NT2/D1 (cell line): ENCODE measurements around the gene GGA3.

ENCODE experiments used
- DNase-seq: peaks from one replicate; pipeline ENCODE4 v3.0.0-alpha.2; 2011; ENCODE audit warnings: low read depth, low spot score
- H3K27me3 ChIP-seq: 2 replicates; pipeline ENCODE4 v1.6.0; 2011; ENCODE audit warnings: mild to moderate bottlenecking; ENCODE audit not compliant: insufficient read length, insufficient read depth
- H3K36me3 ChIP-seq: 2 replicates; pipeline ENCODE4 v1.6.1; 2011; ENCODE audit warnings: mild to moderate bottlenecking, low read length, mixed read lengths; ENCODE audit not compliant: insufficient read depth, insufficient read length
- H3K4me1 ChIP-seq: 2 replicates; pipeline ENCODE4 v1.5.1; 2011; ENCODE audit not compliant: insufficient read depth, insufficient read length
- H3K4me3 ChIP-seq: 2 replicates; pipeline ENCODE4 v1.5.1; 2011; ENCODE audit warnings: low read depth; ENCODE audit not compliant: insufficient read length
- H3K9ac ChIP-seq: 2 replicates; pipeline ENCODE4 v1.6.0; 2011; ENCODE audit warnings: low read depth; ENCODE audit not compliant: insufficient read length
- H3K9me3 ChIP-seq: 2 replicates; pipeline ENCODE4 v1.5.1; 2011; ENCODE audit warnings: mild to moderate bottlenecking, low read length; ENCODE audit not compliant: insufficient read depth
- SUZ12 ChIP-seq: IDR thresholded peaks from 2 replicates; pipeline ENCODE4 v1.6.1; 2011; ENCODE audit not compliant: insufficient read length, insufficient read depth; ENCODE audit errors: extremely low read depth
- YY1 ChIP-seq: IDR thresholded peaks from 2 replicates; pipeline ENCODE4 v1.6.1; 2011; ENCODE audit not compliant: insufficient read length, insufficient read depth
- ZNF274 ChIP-seq: IDR thresholded peaks from 2 replicates; pipeline ENCODE4 v1.6.1; 2011; ENCODE audit warnings: mild to moderate bottlenecking, low read depth, low read length

The GGA3 gene

DNA sequence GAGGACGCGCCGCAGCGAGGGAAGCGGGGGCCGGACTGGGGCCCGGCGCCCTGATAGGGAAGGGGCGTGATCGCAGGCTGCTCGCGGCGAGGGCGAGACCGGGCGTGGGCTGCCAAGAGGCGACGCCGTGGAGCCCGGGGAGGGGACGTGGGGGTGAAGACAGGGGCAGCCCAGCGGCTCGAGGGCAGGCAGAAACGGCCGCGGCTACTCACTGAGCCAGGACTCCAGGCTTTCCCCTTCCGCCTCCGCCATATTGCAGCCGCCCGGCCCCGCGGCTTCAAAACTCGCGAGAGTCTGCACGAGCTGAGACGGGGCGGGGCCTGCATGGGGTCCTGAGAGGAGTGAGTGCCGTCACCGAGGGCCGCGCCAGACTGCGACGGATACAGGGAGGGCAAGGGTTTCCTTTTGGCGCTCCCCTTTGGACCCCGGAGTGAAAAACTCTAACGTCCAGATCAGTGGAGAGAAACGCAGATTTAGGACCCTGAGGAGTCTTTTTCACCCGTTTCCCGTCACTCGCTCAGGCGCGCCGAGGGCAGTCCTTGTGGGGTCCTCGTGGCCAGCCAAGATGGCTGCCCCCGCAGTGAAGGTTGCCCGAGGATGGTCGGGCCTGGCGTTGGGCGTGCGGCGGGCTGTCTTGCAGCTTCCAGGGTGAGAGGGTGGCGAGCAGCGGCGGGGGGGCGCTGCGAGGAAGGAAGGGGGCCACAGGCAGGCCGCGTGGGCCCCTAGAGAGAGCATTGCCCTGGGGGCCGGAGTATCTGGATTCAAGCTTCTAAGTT, at the start of gene GGA3, which contains the start of gene MRPS7:
Gene GGA3 (minus strand): TSS at position 271 of the 776 bp plus-strand sequence. CDS start 19 bp downstream, at position 252.
Gene MRPS7 (plus strand): TSS at position 544 of the 776 bp plus-strand sequence. CDS start 22 bp downstream, at position 566.
- peaks cover 52% of the 10 kb centered on the region for H3K36me3 ChIP-seq
- H3K4me1 ChIP-seq = no peaks in the 10 kb centered on the region
- no peak for DNase-seq
- TF ChIP-seq ZNF274 (no peak), YY1 (peak; percentile 82)
- H3K4me3 ChIP-seq = peak within 1 kb of the TSS; percentile 78
- H3K9ac ChIP-seq = peak within 1 kb of the TSS; percentile 90
- no peaks in the 10 kb centered on the region for H3K9me3 ChIP-seq
- no peaks in the 10 kb centered on the region for H3K27me3 ChIP-seq

DNA sequence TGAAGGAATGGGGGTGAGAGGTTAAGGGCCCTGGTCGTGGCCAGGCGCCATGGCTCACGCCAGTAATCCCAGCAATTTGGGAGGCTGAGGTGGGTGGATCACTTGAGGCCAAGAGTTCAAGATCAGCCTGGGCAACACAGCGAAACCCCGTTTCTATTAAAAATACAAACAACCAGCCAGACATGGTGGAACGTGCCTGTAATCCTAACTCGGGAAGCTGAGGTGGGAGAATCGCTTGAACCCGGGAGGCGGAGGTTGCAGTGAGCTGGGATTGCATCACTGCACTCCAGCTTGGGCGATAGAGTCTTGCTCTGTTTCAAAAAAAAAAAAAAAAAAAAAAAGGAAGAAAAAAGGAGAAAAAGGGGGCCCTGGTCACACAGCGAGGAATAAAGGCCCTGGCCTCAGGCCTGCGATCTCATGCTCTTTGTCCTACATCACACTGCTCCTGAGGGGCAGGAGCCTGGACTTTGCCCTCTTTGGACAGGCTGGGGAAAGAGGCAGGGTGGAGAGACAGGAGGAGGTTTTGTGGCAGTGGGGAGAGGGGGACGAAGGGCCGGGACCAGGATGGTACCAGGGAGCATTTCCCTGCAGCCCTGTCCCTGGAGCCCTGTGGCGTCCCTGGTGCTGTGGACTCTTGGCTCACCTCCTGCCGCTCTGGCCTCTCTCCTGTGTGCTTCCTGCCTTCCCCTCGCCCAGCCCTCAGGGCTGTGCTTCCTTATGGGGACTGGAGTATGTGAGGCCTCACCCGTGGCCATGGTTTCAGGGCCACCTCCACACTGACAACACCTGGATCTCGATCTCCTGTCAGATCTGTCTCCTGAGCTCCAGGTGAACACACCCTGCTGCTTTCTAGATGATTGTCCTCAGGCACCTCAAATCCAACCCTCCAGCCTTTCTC, 47.6 kb upstream of the GGA3 start:
- no peak for DNase-seq
- Histone ChIP-seq H3K9me3 (no peaks in the 10 kb centered on the region), H3K27me3 (no peaks in the 10 kb centered on the region), H3K4me3 (no peak overlapping the region), H3K9ac (no peak overlapping the region), H3K36me3 (no peaks in the 10 kb centered on the region), H3K4me1 (peaks cover 10% of the 10 kb centered on the region)
- TF ChIP-seq SUZ12 (no peak), YY1 (no peak), ZNF274 (no peak)

DNA sequence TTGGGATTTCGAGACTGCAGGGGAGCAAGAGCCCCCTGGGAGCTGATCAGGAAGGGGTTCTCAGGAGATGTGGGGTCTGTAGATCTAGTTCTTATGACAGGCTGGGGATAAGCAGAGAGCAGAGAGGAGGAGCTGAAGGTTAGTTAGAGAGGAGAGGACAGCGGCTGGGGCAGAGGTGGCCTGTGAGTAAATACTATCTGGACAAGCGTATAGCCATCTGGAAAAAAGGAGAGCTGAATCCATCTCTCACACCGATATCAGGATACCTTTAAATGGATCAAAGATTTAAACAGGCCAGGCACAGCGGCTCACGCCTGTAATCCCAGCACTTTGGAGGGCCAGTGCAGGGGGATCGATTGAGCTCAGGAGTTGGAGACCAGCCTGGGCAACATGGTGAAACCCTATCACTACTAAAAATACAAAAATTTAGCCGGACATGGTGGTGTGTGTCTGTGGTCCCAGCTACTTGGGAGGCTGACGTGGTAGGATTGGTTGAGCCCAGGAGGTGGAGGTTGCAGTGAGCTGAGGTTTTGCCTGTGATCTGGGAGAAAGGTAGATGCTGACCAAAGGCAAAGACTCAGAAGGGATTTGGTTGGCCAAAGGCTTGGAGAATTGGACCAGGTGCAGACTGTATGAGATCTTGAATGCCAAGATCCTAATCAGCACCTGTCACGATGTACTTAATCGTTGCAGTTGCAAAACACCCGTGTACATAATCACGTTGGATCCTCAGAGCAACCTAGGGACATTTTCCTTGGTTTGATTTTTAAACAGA, 46.7 kb upstream of the GGA3 start:
- no peak for DNase-seq

DNA sequence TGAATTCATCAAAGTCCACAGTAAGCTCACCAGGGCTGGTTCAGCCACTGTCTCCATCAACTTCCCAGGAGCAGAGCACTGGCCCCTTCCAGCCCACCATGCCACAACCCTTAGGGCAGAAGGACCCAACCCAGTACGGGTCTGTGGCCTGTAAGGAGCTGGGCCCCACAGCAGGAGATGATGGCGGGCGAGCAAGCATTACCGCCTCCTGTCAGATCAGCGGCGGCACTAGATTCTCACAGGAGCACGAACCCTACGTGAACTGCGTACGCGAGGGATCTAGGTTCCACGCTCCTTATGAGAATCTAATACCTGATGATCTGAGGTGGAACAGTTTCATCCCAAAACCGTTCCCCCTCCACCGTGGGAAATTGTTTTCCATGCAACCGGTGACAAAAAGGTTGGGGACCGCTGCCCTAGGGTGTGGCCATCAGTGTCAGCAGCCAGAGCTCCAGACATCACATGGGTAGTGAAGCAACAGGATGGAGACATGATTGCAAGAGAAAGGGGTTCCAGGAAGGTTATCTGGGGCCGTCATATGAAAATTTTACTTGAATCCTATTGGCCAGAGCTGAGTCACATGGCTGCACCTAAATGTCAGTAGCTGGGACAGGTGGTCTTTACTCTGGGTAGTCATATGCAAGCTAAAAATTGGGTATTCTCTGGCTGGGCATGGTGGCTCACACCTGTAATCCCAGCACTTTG, 40.2 kb upstream of the GGA3 start:
- TF ChIP-seq SUZ12 (no peak), ZNF274 (no peak), YY1 (no peak)
- no peaks in the 10 kb centered on the region for H3K36me3 ChIP-seq
- no peak overlapping the region for H3K9ac ChIP-seq

More for the DNA sequence above, 46.7 kb upstream of the GGA3 start:
- no peak overlapping the region for H3K9ac ChIP-seq
- no peaks in the 10 kb centered on the region for H3K9me3 ChIP-seq
- H3K4me1 ChIP-seq = peaks cover 6% of the 10 kb centered on the region
- no peaks in the 10 kb centered on the region for H3K36me3 ChIP-seq
- TF ChIP-seq ZNF274 (no peak), SUZ12 (no peak), YY1 (no peak)
- H3K4me3 ChIP-seq = no peak overlapping the region
- H3K27me3 ChIP-seq = no peaks in the 10 kb centered on the region

GRCh38 chr17:75301049-75301448, 39.6 kb upstream of the GGA3 start:
- no peak for DNase-seq
- H3K9me3 ChIP-seq = no peaks in the 10 kb centered on the region
- no peak for TF ChIP-seq YY1
- TF ChIP-seq ZNF274 = no peak
- no peak for TF ChIP-seq SUZ12
- no peak overlapping the region for H3K9ac ChIP-seq
- H3K4me3 ChIP-seq = no peak overlapping the region
- no peaks in the 10 kb centered on the region for H3K36me3 ChIP-seq
- H3K27me3 ChIP-seq = no peaks in the 10 kb centered on the region
- no peaks in the 10 kb centered on the region for H3K4me1 ChIP-seq

More for the DNA sequence above, 40.2 kb upstream of the GGA3 start:
- Histone ChIP-seq H3K27me3 (no peaks in the 10 kb centered on the region), H3K4me1 (no peaks in the 10 kb centered on the region), H3K9me3 (no peaks in the 10 kb centered on the region), H3K4me3 (no peak overlapping the region)
- no peak for DNase-seq

DNA sequence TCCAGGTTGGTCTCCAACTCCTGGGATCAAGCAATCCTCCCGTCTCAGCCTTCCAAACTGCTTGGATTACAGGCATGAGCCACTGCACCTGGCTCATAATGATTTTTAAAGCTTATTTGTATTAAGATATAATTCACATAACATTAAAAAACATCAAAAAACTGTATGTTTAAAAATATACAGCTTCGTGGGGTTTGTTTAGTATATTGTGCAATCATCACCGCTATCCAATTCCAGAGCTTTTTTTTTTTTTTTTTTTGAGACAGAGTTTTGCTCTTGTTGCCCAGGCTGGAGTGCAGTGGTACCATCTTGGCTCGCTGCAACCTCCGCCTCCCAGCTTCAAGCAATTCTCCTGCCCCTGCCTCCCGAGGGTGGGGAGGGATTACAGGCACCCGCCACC, 38.9 kb upstream of the GGA3 start:
- Histone ChIP-seq H3K27me3 (no peaks in the 10 kb centered on the region), H3K9me3 (no peaks in the 10 kb centered on the region), H3K36me3 (no peaks in the 10 kb centered on the region), H3K4me1 (no peaks in the 10 kb centered on the region), H3K4me3 (no peak overlapping the region), H3K9ac (no peak overlapping the region)
- TF ChIP-seq YY1 (no peak), ZNF274 (no peak), SUZ12 (no peak)
- no peak for DNase-seq
